SK-N-SH treated with all-trans-retinoic acid at 6 μM for 48 hours (cell line): ENCODE results near the gene TNNI3K.

ENCODE experiments used
- ATAC-seq: fragments of 200-7000 bp; cut with Tn5 transposase; 3 replicates; pipeline ENCODE4 v1.9.1; 2020; ENCODE audit warnings: mild to moderate bottlenecking, moderate library complexity
- ARNTL ChIP-seq: fragments of 450-650 bp; formaldehyde crosslinking; IDR thresholded peaks from 2 replicates; pipeline ENCODE4 v1.5.0; 2020; ENCODE audit warnings: low read depth, mild to moderate bottlenecking, moderate library complexity, borderline replicate concordance
- BACH2 ChIP-seq: fragments of 250-450 bp; sonication (Bioruptor Pico); IDR thresholded peaks from 2 replicates; pipeline ENCODE4 v1.9.0; 2021; ENCODE audit warnings: mild to moderate bottlenecking, borderline replicate concordance
- CSDC2 ChIP-seq: fragments of 250-450 bp; sonication (Bioruptor Pico); IDR thresholded peaks from 2 replicates; pipeline ENCODE4 v1.5.0; 2020; ENCODE audit warnings: mild to moderate bottlenecking, moderate library complexity
- ESRRG ChIP-seq: fragments of 250-450 bp; sonication (Bioruptor Pico); IDR thresholded peaks from 2 replicates; pipeline ENCODE4 v1.6.1; 2021; ENCODE audit warnings: mild to moderate bottlenecking
- GLIS3 ChIP-seq: fragments of 250-450 bp; sonication (Bioruptor Pico); IDR thresholded peaks from 2 replicates; pipeline ENCODE4 v1.5.0; 2020; ENCODE audit warnings: mild to moderate bottlenecking, moderate library complexity
- ISL1 ChIP-seq: fragments of 250-450 bp; sonication (Bioruptor Pico); IDR thresholded peaks from 2 replicates; pipeline ENCODE4 v2.1.2; 2022; ENCODE audit warnings: mild to moderate bottlenecking, moderate library complexity
- OSR1 ChIP-seq: fragments of 250-450 bp; sonication (Bioruptor Pico); IDR thresholded peaks from 2 replicates; pipeline ENCODE4 v1.8.0; 2022; ENCODE audit warnings: moderate library complexity, mild to moderate bottlenecking, inconsistent platforms
- PPARA ChIP-seq: fragments of 250-450 bp; sonication (Bioruptor Pico); IDR thresholded peaks from 2 replicates; pipeline ENCODE4 v1.5.0; 2020; ENCODE audit warnings: mild to moderate bottlenecking, borderline replicate concordance
- RARB ChIP-seq: fragments of 250-450 bp; sonication (Bioruptor Pico); IDR thresholded peaks from 2 replicates; pipeline ENCODE4 v1.8.0; 2021; ENCODE audit warnings: mild to moderate bottlenecking, moderate library complexity
- SNAI2 ChIP-seq: fragments of 250-450 bp; sonication (Bioruptor Pico); IDR thresholded peaks from 2 replicates; pipeline ENCODE4 v1.5.0; 2020; ENCODE audit warnings: mild to moderate bottlenecking, moderate library complexity
- TCF4 ChIP-seq: fragments of 250-450 bp; sonication (Bioruptor Pico); IDR thresholded peaks from 2 replicates; pipeline ENCODE4 v1.8.0; 2021; ENCODE audit warnings: mild to moderate bottlenecking, moderate library complexity, borderline replicate concordance
- TOX ChIP-seq: fragments of 250-450 bp; sonication (Bioruptor Pico); IDR thresholded peaks from 2 replicates; pipeline ENCODE4 v1.8.0; 2021; ENCODE audit warnings: mild to moderate bottlenecking, moderate library complexity, borderline replicate concordance
- ZC3H10 ChIP-seq: fragments of 250-450 bp; sonication (Bioruptor Pico); IDR thresholded peaks from 2 replicates; pipeline ENCODE4 v1.5.1; 2021; ENCODE audit warnings: mild to moderate bottlenecking, moderate library complexity
- ZFP3 ChIP-seq: fragments of 250-450 bp; sonication (Bioruptor Pico); IDR thresholded peaks from 2 replicates; pipeline ENCODE4 v1.5.0; 2020; ENCODE audit warnings: mild to moderate bottlenecking, moderate library complexity
- ZFP30 ChIP-seq: fragments of 450-650 bp; formaldehyde crosslinking; IDR thresholded peaks from 2 replicates; pipeline ENCODE4 v1.5.0; 2022; ENCODE audit warnings: mild to moderate bottlenecking, moderate library complexity
- ZNF565 ChIP-seq: fragments of 450-650 bp; formaldehyde crosslinking; conservative IDR thresholded peaks from 2 replicates; pipeline ENCODE4 v1.5.0; 2020; ENCODE audit warnings: low read depth, mild to moderate bottlenecking, moderate library complexity
- ZNF70 ChIP-seq: fragments of 450-650 bp; formaldehyde crosslinking; IDR thresholded peaks from 2 replicates; pipeline ENCODE4 v1.5.0; 2020; ENCODE audit warnings: mild to moderate bottlenecking, moderate library complexity
- ZNF8 ChIP-seq: fragments of 450-650 bp; formaldehyde crosslinking; IDR thresholded peaks from 2 replicates; pipeline ENCODE4 v1.5.0; 2020; ENCODE audit warnings: mild to moderate bottlenecking, moderate library complexity
- TF ChIP-seq, protein P1 (sequence below): fragments of 250-450 bp; sonication (Bioruptor Pico); IDR thresholded peaks from 2 replicates; pipeline ENCODE4 v1.5.0; 2020; ENCODE audit warnings: mild to moderate bottlenecking, moderate library complexity
- TF ChIP-seq, protein P2 (sequence below): fragments of 250-450 bp; sonication (Bioruptor Pico); IDR thresholded peaks from 2 replicates; pipeline ENCODE4 v1.5.1; 2020; ENCODE audit warnings: low read depth, mild to moderate bottlenecking, moderate library complexity
- TF ChIP-seq, protein P3 (sequence below): fragments of 250-450 bp; sonication (Bioruptor Pico); IDR thresholded peaks from 2 replicates; pipeline ENCODE4 v1.8.0; 2020; ENCODE audit warnings: mild to moderate bottlenecking, moderate library complexity, borderline replicate concordance
- TF ChIP-seq, protein P4 (sequence below): fragments of 250-450 bp; sonication (Bioruptor Pico); IDR thresholded peaks from 2 replicates; pipeline ENCODE4 v1.8.0; 2021; ENCODE audit warnings: low read depth, mild to moderate bottlenecking, moderate library complexity, borderline replicate concordance

Gene TNNI3K

DNA sequence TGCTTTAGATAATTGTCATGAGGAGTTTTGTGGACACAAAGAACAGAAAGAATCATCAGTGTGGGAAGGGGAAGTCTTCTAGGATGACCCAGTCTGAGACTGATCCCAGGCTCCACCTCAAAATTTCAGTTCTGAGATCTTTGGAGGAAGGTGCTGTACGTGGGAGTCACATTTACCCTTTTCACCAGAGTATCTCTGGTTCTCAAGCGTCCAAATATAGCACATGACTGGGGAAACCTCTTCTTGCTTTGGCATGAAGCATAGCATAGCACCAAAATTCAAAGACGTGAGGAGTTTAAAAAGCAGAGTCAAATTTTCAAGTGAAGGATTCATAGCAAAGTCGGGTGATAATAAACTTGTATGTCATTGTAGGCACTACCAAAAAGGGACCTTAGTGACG, 180.7 kb downstream of the TNNI3K start (continued):
- TF ChIP-seq ARNTL (CRISPR knock-in tag) = no peak
- no peak for TF ChIP-seq RARB (CRISPR knock-in tag)
- no peak for TF ChIP-seq GLIS3
- no peak for TF ChIP-seq ESRRG (CRISPR knock-in tag)
- no peak for TF ChIP-seq TOX (CRISPR knock-in tag)
- TF ChIP-seq ZFP30 = no peak
- no peak for TF ChIP-seq TCF4 (CRISPR knock-in tag)
- no peak for TF ChIP-seq ZNF70
- TF ChIP-seq, all 23 proteins: peak for 0

DNA sequence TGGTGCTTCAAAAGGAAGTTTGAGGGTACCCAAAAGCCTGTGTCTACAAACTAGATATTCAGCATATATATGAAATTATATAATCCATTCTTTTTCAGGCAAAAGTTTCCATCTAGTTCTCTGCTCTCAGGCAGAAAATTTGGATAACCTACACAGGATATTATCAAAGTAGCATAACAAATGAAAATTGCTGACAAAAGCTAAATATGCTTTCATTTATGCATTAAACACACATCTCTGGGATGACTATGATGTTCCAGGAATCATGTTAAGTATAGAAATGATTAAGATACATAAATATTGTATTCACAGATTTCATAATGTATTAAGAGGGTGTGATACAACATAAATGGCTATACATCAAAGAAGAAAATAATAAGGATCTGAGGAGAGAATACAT, 184.4 kb downstream of the TNNI3K start:
- ATAC-seq = no peak
- TF ChIP-seq, protein P1, sequence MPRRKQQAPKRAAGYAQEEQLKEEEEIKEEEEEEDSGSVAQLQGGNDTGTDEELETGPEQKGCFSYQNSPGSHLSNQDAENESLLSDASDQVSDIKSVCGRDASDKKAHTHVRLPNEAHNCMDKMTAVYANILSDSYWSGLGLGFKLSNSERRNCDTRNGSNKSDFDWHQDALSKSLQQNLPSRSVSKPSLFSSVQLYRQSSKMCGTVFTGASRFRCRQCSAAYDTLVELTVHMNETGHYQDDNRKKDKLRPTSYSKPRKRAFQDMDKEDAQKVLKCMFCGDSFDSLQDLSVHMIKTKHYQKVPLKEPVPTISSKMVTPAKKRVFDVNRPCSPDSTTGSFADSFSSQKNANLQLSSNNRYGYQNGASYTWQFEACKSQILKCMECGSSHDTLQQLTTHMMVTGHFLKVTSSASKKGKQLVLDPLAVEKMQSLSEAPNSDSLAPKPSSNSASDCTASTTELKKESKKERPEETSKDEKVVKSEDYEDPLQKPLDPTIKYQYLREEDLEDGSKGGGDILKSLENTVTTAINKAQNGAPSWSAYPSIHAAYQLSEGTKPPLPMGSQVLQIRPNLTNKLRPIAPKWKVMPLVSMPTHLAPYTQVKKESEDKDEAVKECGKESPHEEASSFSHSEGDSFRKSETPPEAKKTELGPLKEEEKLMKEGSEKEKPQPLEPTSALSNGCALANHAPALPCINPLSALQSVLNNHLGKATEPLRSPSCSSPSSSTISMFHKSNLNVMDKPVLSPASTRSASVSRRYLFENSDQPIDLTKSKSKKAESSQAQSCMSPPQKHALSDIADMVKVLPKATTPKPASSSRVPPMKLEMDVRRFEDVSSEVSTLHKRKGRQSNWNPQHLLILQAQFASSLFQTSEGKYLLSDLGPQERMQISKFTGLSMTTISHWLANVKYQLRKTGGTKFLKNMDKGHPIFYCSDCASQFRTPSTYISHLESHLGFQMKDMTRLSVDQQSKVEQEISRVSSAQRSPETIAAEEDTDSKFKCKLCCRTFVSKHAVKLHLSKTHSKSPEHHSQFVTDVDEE (CRISPR knock-in tag) = no peak
- TF ChIP-seq, protein P2, sequence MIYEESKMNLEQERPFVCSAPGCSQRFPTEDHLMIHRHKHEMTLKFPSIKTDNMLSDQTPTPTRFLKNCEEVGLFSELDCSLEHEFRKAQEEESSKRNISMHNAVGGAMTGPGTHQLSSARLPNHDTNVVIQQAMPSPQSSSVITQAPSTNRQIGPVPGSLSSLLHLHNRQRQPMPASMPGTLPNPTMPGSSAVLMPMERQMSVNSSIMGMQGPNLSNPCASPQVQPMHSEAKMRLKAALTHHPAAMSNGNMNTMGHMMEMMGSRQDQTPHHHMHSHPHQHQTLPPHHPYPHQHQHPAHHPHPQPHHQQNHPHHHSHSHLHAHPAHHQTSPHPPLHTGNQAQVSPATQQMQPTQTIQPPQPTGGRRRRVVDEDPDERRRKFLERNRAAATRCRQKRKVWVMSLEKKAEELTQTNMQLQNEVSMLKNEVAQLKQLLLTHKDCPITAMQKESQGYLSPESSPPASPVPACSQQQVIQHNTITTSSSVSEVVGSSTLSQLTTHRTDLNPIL (CRISPR knock-in tag) = no peak
- no peak for TF ChIP-seq TOX (CRISPR knock-in tag)
- no peak for TF ChIP-seq RARB (CRISPR knock-in tag)
- TF ChIP-seq ARNTL (CRISPR knock-in tag) = no peak

DNA sequence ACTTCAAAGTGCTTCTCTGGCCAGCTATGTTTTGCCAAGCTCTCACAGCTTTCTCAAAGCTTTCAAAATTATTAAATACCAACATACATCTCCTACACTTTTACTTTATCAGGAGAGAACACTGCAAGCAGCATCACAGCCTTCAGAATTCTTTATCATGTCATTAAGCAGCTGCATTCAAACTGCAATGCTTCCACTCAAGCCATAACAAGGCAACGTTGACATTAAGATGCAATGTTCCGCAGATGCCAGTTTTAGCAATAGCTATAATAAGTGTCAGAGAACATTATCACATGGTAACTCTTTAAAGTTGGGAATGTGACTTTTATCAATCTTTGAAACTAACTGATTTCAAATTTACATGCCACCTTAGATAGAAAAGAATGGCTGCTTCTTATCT, 185.3 kb downstream of the TNNI3K start:
- TF ChIP-seq TCF4 (CRISPR knock-in tag) (no peak), BACH2 (CRISPR knock-in tag) (no peak), PPARA (CRISPR knock-in tag) (no peak), ZNF70 (no peak), SNAI2 (CRISPR knock-in tag) (no peak), ESRRG (CRISPR knock-in tag) (no peak), ARNTL (CRISPR knock-in tag) (no peak), ZNF8 (no peak), ZFP3 (CRISPR knock-in tag) (no peak), ZFP30 (no peak), ZNF565 (CRISPR knock-in tag) (no peak), ZC3H10 (CRISPR knock-in tag) (no peak), OSR1 (CRISPR knock-in tag) (no peak), RARB (CRISPR knock-in tag) (no peak), ISL1 (no peak), CSDC2 (CRISPR knock-in tag) (no peak)
- TF ChIP-seq, protein P2 (CRISPR knock-in tag) = no peak
- TF ChIP-seq, protein P1 (CRISPR knock-in tag) = no peak
- TF ChIP-seq, protein P3, sequence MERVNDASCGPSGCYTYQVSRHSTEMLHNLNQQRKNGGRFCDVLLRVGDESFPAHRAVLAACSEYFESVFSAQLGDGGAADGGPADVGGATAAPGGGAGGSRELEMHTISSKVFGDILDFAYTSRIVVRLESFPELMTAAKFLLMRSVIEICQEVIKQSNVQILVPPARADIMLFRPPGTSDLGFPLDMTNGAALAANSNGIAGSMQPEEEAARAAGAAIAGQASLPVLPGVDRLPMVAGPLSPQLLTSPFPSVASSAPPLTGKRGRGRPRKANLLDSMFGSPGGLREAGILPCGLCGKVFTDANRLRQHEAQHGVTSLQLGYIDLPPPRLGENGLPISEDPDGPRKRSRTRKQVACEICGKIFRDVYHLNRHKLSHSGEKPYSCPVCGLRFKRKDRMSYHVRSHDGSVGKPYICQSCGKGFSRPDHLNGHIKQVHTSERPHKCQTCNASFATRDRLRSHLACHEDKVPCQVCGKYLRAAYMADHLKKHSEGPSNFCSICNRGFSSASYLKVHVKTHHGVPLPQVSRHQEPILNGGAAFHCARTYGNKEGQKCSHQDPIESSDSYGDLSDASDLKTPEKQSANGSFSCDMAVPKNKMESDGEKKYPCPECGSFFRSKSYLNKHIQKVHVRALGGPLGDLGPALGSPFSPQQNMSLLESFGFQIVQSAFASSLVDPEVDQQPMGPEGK (CRISPR knock-in tag) = no peak
- TF ChIP-seq, protein P4, sequence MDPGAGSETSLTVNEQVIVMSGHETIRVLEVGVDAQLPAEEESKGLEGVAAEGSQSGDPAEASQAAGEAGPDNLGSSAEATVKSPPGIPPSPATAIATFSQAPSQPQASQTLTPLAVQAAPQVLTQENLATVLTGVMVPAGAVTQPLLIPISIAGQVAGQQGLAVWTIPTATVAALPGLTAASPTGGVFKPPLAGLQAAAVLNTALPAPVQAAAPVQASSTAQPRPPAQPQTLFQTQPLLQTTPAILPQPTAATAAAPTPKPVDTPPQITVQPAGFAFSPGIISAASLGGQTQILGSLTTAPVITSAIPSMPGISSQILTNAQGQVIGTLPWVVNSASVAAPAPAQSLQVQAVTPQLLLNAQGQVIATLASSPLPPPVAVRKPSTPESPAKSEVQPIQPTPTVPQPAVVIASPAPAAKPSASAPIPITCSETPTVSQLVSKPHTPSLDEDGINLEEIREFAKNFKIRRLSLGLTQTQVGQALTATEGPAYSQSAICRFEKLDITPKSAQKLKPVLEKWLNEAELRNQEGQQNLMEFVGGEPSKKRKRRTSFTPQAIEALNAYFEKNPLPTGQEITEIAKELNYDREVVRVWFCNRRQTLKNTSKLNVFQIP = no peak
- TF ChIP-seq, all 23 proteins: peak for 0
- no peak for ATAC-seq
